Stimulated activated CD4-positive, alpha-beta T cell treated with anti-CD3 and anti-CD28 coated beads, Interleukin-4, amount 100 ng/mL, for 4 hours (primary cell): ENCODE data around the gene ARMC8.

Source experiments
- DNase-seq, 2 experiments: peaks; one replicate each; pipeline ENCODE4 v3.0.0-alpha.2; 2020

Gene ARMC8

GRCh38 chr3:138314751-138315150 is 127.7 kb downstream of the ARMC8 start:
- no peak for DNase-seq

GRCh38 chr3:138317687-138318086 is 130.6 kb downstream of the ARMC8 start:
- DNase-seq: no peak

DNA sequence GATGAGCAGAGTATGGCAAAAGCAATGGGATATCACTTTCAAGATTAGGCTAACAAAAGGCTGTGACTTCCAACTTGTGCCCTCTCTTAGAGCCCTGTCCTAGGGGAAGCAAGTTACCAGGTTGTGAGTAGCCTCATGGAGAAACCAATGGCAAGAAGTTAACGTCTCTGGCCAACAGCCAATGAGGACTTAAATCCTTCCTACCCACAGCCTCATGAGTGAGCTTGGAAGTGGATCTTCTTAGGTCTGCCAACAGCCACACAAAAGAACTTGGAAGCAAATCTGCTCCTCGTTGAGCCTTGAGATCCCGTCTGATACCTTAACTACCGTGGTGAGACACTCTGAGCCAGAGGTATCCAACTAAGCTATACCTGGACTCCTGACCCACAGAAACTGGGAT is 136.9 kb downstream of the ARMC8 start:
- DNase-seq: no peak

- no peak for DNase-seq
These were observed 138.9 kb downstream of the ARMC8 start for GRCh38 chr3:138325990-138326389.

DNA sequence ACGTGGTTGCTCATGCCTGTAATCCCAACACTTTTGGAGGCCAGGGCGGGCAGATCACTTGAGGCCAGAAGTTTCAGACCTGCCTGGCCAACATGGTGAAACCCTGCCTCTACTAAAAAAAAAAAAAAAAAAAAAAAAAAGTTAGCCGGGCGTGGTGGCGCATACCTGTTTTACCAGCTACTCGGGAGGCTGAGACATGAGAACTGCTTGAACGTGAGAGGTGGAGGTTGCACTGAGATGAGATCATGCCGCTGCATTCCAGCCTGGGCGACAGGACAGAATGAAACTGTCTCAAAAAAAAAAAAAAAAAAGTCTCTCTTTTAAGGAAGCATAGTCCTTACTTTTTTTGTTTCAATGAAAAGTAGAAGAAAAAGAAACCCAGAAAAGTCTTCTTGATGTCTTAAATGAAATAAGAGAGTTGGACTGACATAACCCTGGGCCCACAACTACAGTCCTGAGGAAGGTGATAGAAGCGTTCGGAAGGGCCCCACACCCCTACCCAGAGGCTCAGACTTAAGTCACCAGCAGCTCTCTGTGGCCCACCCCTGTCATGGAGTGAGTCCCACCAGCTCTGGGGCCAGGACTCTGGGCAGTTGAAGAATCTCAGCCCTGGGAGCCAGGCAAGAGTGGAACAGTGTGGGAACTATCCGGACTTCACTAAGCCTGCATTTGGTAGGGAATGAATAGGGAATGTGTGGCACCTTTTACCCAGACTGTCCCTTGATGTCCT is 139.9 kb downstream of the ARMC8 start:
- DNase-seq: no peak

DNA sequence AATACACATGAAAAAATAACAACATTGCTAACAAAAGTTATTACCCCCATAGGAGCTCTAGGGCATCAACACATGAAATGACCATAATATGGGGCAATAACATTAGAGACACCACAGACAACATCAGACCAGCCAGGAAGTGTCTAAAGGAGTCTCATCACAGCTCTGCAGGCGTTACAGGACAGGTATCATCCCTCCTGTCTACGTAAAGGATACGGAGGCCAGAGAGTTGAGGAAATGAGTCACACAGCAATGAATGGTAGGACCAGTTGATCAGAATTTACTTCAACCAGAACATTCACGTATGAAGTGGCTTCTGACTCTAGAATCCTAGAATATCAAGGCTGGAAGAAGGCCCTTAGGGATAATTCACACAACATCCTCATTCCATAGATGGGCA is 140.7 kb downstream of the ARMC8 start:
- no peak for DNase-seq

DNA sequence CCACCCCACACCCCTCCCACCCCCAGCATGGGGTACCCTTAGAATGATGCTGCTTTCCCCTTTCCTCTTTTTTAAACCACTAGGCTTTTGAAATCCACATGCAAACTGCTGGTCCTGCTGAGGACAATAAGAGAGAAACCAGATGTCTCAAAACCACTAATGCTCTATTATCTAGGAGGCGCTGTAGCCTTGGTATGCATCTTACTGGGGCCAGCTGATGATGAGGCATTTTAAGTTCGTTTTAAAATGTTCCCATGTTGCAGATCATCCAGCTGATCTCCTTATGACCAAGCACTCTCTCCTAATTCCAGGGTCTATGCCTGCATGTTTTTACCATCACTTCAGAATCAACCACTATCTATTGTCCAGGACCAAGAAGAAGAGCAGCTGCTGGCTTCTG is 141.2 kb downstream of the ARMC8 start:
- DNase-seq: no peak

- DNase-seq: peak; percentile 85 to 89
These were observed 142.3 kb downstream of the ARMC8 start, which contains the start of gene NME9 for GRCh38 chr3:138329127-138329983. Gene NME9, minus strand, starts transcription at chr3:138329851. Its CDS starts 516 bp downstream, at chr3:138329335.

GRCh38 chr3:138329984-138330293 is 142.8 kb downstream of the ARMC8 start:
- DNase-seq: no peak

DNA sequence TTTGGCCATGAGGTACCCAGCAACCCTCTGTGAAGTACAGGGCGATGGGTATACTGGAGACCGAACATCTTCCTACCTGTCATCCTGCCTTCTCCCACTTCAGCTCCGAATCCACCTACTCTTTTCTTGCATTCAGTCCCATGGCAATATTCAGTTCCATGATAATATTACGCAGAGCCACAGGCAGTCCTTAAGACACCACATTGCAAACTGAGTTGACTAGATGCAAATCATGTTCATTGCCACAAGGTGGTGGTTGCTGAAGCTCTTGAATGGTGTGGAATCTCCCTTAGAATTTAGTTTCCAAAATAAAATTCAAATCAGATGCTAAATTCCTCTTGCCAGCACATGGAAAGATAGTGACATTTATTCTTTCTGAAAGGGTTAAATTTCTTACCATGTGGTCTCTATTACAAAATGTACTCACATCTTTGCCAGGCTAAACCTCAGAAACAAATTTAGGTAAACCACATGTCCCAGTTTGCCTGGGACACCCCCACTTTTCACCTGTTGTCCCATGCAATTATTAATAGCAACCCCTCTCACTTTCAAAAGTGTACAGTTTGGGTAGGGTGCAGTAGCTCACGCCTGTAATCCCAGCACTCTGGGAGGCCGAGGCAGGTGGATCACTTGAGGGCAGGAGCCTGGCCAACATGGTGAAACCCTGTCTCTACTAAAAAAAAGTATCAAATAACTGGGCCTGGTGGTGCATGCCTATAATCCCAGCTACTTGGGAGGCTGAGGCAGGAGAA is 144.2 kb downstream of the ARMC8 start:
- DNase-seq: no peak

- DNase-seq: no peak
These were observed 145.5 kb downstream of the ARMC8 start for GRCh38 chr3:138332472-138333073.

DNA sequence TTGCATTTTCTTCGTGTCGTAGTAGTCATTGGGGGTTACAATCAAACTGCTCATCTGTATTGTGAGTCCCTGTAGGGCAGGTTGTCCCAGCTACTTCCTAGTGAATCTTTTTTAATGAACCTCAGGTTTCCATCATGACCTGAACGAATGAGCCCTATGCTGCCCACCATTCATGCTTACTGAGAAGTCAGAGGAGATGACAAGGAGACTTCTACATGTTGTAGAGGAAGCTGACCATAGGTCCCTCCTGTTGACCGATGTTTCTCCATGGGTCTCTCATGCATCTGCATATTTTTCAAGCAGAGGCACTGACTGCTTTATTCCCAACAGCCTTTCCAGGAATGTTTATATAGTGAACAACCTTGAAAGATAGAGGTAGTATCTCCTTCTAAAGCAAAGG is 147.5 kb downstream of the ARMC8 start:
- no peak for DNase-seq

GRCh38 chr3:138336454-138336999 is 149.4 kb downstream of the ARMC8 start:
- no peak for DNase-seq

GRCh38 chr3:138338244-138338643 is 151.1 kb downstream of the ARMC8 start:
- DNase-seq: no peak

- no peak for DNase-seq
These were observed 151.7 kb downstream of the ARMC8 start for GRCh38 chr3:138338811-138339210.

DNA sequence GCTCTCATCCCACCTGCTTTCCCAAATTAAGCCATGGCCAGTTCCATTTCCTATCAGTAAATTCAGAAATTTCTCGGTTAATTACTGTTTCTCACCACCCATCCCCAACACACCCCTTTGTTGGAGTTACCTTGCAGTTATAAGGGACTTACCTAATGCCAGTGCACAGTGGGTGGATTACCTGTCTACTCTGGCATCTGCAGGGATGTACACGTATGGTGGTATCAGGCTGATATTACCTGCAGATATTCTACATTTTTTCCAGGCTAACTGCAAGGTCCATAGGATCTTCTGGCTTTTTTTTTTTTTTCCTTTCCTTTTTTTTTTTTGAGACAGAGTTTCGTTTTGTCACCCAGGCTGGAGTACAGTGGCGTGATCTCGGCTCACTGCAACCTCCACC is 153.4 kb downstream of the ARMC8 start:
- no peak for DNase-seq

- DNase-seq: no peak
These were observed 157.7 kb downstream of the ARMC8 start for GRCh38 chr3:138344754-138345153.
